A549 (cell line): Measurements from ENCODE around the gene PTPN14. TPM values are rescaled to one million over a fixed set of nuclear protein-coding genes. Genes with fewer than 3 reads are reported as not detected.
A peak's percentile ranks its signal among the peaks of the same experiment; 100 is the strongest.

ENCODE experiments used
- ATAC-seq, 2 experiments: fragments of 200-7000 bp in 1 of 2; fragments of >200 bp in 1 of 2; cut with Nextera tagmentation in 1 of 2; cut with Tn5 transposase in 1 of 2; 3 replicates each; pipeline versions ENCODE4 v1.8.0 to v1.9.1; 2018 to 2020; ENCODE audit warnings: mild to moderate bottlenecking in 1 of 2, moderate library complexity in 1 of 2
- CTCF ChIA-PET: fragments of 300-600 bp; sonication (Branson Sonifier 250); formaldehyde crosslinking; extraction: SDS; loops from one replicate; lab custom pipeline; 2021; ENCODE audit warnings: antibody characterized with exemption, inconsistent platforms; lab: Yijun Ruan, JAX
- POLR2A ChIA-PET: fragments of 350-600 bp; formaldehyde crosslinking; extraction: SDS; loops from one replicate; lab custom pipeline; 2021; ENCODE audit warnings: antibody characterized with exemption, inconsistent platforms; lab: Yijun Ruan, JAX
- DNase-seq, 2 experiments: peaks; one replicate each; pipeline versions ENCODE4 v3.0.0 to v3.0.0-alpha.2; 2011 to 2016; ENCODE audit warnings: low read depth in 1 of 2, low spot score in 1 of 2
- FAIRE-seq: peaks from 2 replicates; lab custom pipeline; 2011; peaks lifted over from hg19 to GRCh38; lab: Jason Lieb, UNC
- H3K27ac ChIP-seq, 2 experiments: fragments of >200 bp; sonication (Bioruptor Twin); formaldehyde crosslinking; 3 replicates each; pipeline ENCODE4 v1.5.1; 2016 to 2017
- H3K4me1 ChIP-seq: fragments of >200 bp; sonication (Bioruptor Twin); formaldehyde crosslinking; 3 replicates; pipeline ENCODE4 v1.6.1; 2016
- H3K4me2 ChIP-seq: fragments of >200 bp; sonication (Bioruptor Twin); formaldehyde crosslinking; 3 replicates; pipeline ENCODE4 v1.6.1; 2016
- H3K4me3 ChIP-seq: fragments of >200 bp; sonication (Bioruptor Twin); formaldehyde crosslinking; 3 replicates; pipeline ENCODE4 v1.5.1; 2016
- H3K9me3 ChIP-seq: fragments of >200 bp; sonication (Bioruptor Twin); formaldehyde crosslinking; 3 replicates; pipeline ENCODE4 v1.6.1; 2016
- BCL3 ChIP-seq: fragments of >200 bp; sonication (Bioruptor Twin); formaldehyde crosslinking; IDR thresholded peaks from 3 replicates; pipeline ENCODE4 v1.6.1; 2016
- CBX8 ChIP-seq: fragments of 200-600 bp; sonication (generic); IDR thresholded peaks from 2 replicates; pipeline ENCODE4 v1.6.1; 2016
- CEBPB ChIP-seq, 2 experiments: fragments of >200 bp in 1 of 2; sonication (Bioruptor Twin) in 1 of 2; formaldehyde crosslinking in 1 of 2; IDR thresholded peaks; 2 replicates each; pipeline ENCODE4 v1.6.1; 2012 to 2016
- CHD2 ChIP-seq: fragments of 150-350 bp; IDR thresholded peaks from 2 replicates; pipeline ENCODE4 v1.6.1; 2014; ENCODE audit warnings: low read length; ENCODE audit not compliant: partially characterized antibody
- CHD4 ChIP-seq: fragments of 200-600 bp; sonication (generic); IDR thresholded peaks from 2 replicates; pipeline ENCODE4 v1.6.1; 2016; ENCODE audit warnings: antibody characterized with exemption, mild to moderate bottlenecking, borderline replicate concordance
- CTCF ChIP-seq: fragments of >200 bp; sonication (Bioruptor Twin); formaldehyde crosslinking; IDR thresholded peaks from 3 replicates; pipeline ENCODE4 v1.5.1; 2016
- EP300 ChIP-seq, 2 experiments: fragments of >200 bp; sonication (Bioruptor Twin); formaldehyde crosslinking; IDR thresholded peaks; 2 replicates in 1 of 2; 3 replicates in 1 of 2; pipeline ENCODE4 v1.6.1; 2016 to 2017
- FOSB ChIP-seq: fragments of 250-450 bp; sonication (Bioruptor Pico); IDR thresholded peaks from 2 replicates; pipeline ENCODE4 v1.5.0; 2020; ENCODE audit warnings: mild to moderate bottlenecking, moderate library complexity
- FOXS1 ChIP-seq: fragments of 250-450 bp; sonication (Bioruptor Pico); IDR thresholded peaks from 2 replicates; pipeline ENCODE4 v1.5.0; 2020; ENCODE audit warnings: mild to moderate bottlenecking, moderate library complexity
- GATA3 ChIP-seq: IDR thresholded peaks from 2 replicates; pipeline ENCODE4 v1.6.1; 2012; ENCODE audit warnings: borderline replicate concordance
- HOXB13 ChIP-seq: fragments of 250-450 bp; sonication (Bioruptor Pico); IDR thresholded peaks from 2 replicates; pipeline ENCODE4 v1.5.0; 2020; ENCODE audit warnings: low read depth, mild to moderate bottlenecking, moderate library complexity
- JUNB ChIP-seq: fragments of >200 bp; sonication (Bioruptor Twin); formaldehyde crosslinking; IDR thresholded peaks from 2 replicates; pipeline ENCODE4 v1.6.1; 2016
- KDM1A ChIP-seq: fragments of 200-600 bp; sonication (generic); IDR thresholded peaks from 2 replicates; pipeline ENCODE4 v1.6.1; 2016; ENCODE audit warnings: low read depth, mild to moderate bottlenecking
- MAFK ChIP-seq: fragments of 450-650 bp; IDR thresholded peaks from 2 replicates; pipeline ENCODE4 v1.6.1; 2014; ENCODE audit not compliant: partially characterized antibody
- MAX ChIP-seq: IDR thresholded peaks from 2 replicates; pipeline ENCODE4 v1.6.1; 2012
- MAZ ChIP-seq: fragments of 150-350 bp; IDR thresholded peaks from 2 replicates; pipeline ENCODE4 v1.6.1; 2014; ENCODE audit warnings: antibody characterized with exemption, low read depth, low read length, borderline replicate concordance
- NPAS2 ChIP-seq: fragments of 250-450 bp; sonication (Bioruptor Pico); IDR thresholded peaks from 2 replicates; pipeline ENCODE4 v1.8.0; 2022; ENCODE audit warnings: mild to moderate bottlenecking, moderate library complexity, borderline replicate concordance
- NR3C1 ChIP-seq: fragments of >200 bp; sonication (Bioruptor Twin); formaldehyde crosslinking; IDR thresholded peaks from 3 replicates; pipeline ENCODE4 v1.6.1; 2017
- PHF8 ChIP-seq: fragments of 200-600 bp; sonication (generic); IDR thresholded peaks from 2 replicates; pipeline ENCODE4 v1.6.1; 2016; ENCODE audit warnings: low read depth, mild to moderate bottlenecking, antibody characterized with exemption, moderate library complexity, borderline replicate concordance
- POLR2AphosphoS2 ChIP-seq: conservative IDR thresholded peaks from 2 replicates; pipeline ENCODE4 v1.6.1; 2012; ENCODE audit warnings: low read length, improper control_type of control experiment, inconsistent platforms
- RNF2 ChIP-seq: fragments of 200-600 bp; sonication (generic); IDR thresholded peaks from 2 replicates; pipeline ENCODE4 v1.6.1; 2016; ENCODE audit warnings: low read depth, mild to moderate bottlenecking, antibody characterized with exemption, moderate library complexity, borderline replicate concordance
- USF2 ChIP-seq: fragments of 450-650 bp; IDR thresholded peaks from 2 replicates; pipeline ENCODE4 v1.6.1; 2014; ENCODE audit warnings: antibody characterized with exemption
- ZC3H11A ChIP-seq: fragments of 450-650 bp; IDR thresholded peaks from 2 replicates; pipeline ENCODE4 v1.6.1; 2014; ENCODE audit warnings: antibody characterized with exemption, mild to moderate bottlenecking
- ZSCAN20 ChIP-seq: fragments of 250-450 bp; sonication (Bioruptor Pico); IDR thresholded peaks from 2 replicates; pipeline ENCODE4 v1.8.0; 2022; ENCODE audit warnings: mild to moderate bottlenecking, moderate library complexity
- WGBS: methylation state at CpG from one replicate; pipeline ENCODE4 v1.1.6; 2017; ENCODE audit errors: missing lambda C conversion rate; 5-methylcytosine and 5-hydroxymethylcytosine counted together
- polyA plus RNA-seq, 4 experiments: library from polyadenylated mRNA; depleted of rRNA in 3 of 4; stranded (reverse); fragments of >200 nt; fragmentation: RNase III in 1 of 4; extraction: RNeasy Plus Mini Kit Qiagen cat#74134 plus additional on column Dnase treatment in 1 of 4; gene quantifications; 2 replicates in 3 of 4; 3 replicates in 1 of 4; pipeline ENCODE4 v1.2.3, GENCODE V29; 2011 to 2017

The PTPN14 gene
- polyA plus RNA-seq, 2 of the 4 experiments (the other 2 are of a cell fraction) = 9.2 to 10.0 TPM

- ChIA-PET CTCF (interaction anchor here (1.2 to 5.9 kb wide), 4 partner anchors 12 to 148 kb away, joined by 4 to 27 read pairs (median 8); no protein-coding TSS in a partner anchor), POLR2A (no interaction called here)
- Histone ChIP-seq H3K4me1 (peaks cover 70% of the 10 kb centered on the region), H3K4me2 (no peak overlapping the region), H3K27ac (peak overlapping the region in 1 of 2 experiments; percentile 52; a peak in 2 of 6 replicates), H3K9me3 (no peaks in the 10 kb centered on the region), H3K4me3 (no peak overlapping the region)
- TF ChIP-seq MAFK = no peak
- TF ChIP-seq MAZ = no peak
- no peak for TF ChIP-seq FOSB (CRISPR knock-in tag)
- TF ChIP-seq KDM1A = no peak
- no peak for TF ChIP-seq HOXB13 (CRISPR knock-in tag)
- TF ChIP-seq NPAS2 (CRISPR knock-in tag) = no peak
- no peak for TF ChIP-seq MAX
- TF ChIP-seq BCL3 = no peak
- TF ChIP-seq PHF8 = no peak
- TF ChIP-seq NR3C1 = no peak
- TF ChIP-seq ZC3H11A = no peak
- no peak for TF ChIP-seq EP300 (IDR thresholded peaks at IDR 0.05)
- TF ChIP-seq CBX8 = no peak
- TF ChIP-seq JUNB = no peak
- no peak for TF ChIP-seq POLR2AphosphoS2
- no peak for TF ChIP-seq ZSCAN20 (CRISPR knock-in tag)
- no peak for TF ChIP-seq GATA3
- DNase-seq (no peak), FAIRE-seq (no peak), ATAC-seq (no peak)
- WGBS = 99% methylated on average over 3 of the region's 3 CpGs
Observed at GRCh38 chr1:214475746-214476145, 75.7 kb downstream of the PTPN14 start.

GRCh38 chr1:214475331-214475730 lies 76.1 kb downstream of the PTPN14 start:
- Histone ChIP-seq H3K27ac (no peak overlapping the region), H3K4me1 (peaks cover 70% of the 10 kb centered on the region), H3K4me2 (no peak overlapping the region), H3K4me3 (no peak overlapping the region)
- DNase-seq = no peak
- POLR2A ChIA-PET = no interaction called here
- WGBS = 87% methylated on average over 2 of the region's 2 CpGs
- TF ChIP-seq CEBPB (IDR thresholded peaks at IDR 0.05) (no peak), FOXS1 (CRISPR knock-in tag) (no peak), CTCF (no peak), RNF2 (no peak), CHD4 (no peak), USF2 (no peak), EP300 (IDR thresholded peaks at IDR 0.05) (no peak), MAFK (no peak), MAX (no peak), NR3C1 (no peak), CHD2 (no peak)
- TF ChIP-seq, all 56 proteins: peak for 0
- FAIRE-seq (no peak), ATAC-seq (no peak)
- no peaks in the 10 kb centered on the region for H3K9me3 ChIP-seq
- CTCF ChIA-PET = interaction anchor here (2.8 to 5.9 kb wide), 2 partner anchors 12 to 110 kb away, joined by 10 to 27 read pairs; no protein-coding TSS in a partner anchor
